ENCODE measurements around the gene DMRTB1. TPM values are rescaled to one million over a fixed set of nuclear protein-coding genes. Genes with fewer than 3 reads are reported as not detected.

DMRTB1 gene
- total RNA-seq, 1 experiment from 2014 or later = not detected

GRCh38 chr1:53463961-53464899, 5.0 kb downstream of the DMRTB1 start:
- Histone ChIP-seq H3K27ac (ENCODE audit: low read depth, low read length, poor library complexity, severe bottlenecking) (no peak overlapping the region), H3K36me3 (ENCODE audit: insufficient read depth, low read length, poor library complexity, severe bottlenecking) (no peaks in the 10 kb centered on the region), H3K4me1 (ENCODE audit: insufficient read depth, low read length, poor library complexity, severe bottlenecking) (no peaks in the 10 kb centered on the region), H3K9me3 (ENCODE audit: low read depth, low read length, poor library complexity, severe bottlenecking) (no peaks in the 10 kb centered on the region), H3K4me3 (ENCODE audit: low read depth, low read length, poor library complexity, severe bottlenecking) (no peak overlapping the region), H3K27me3 (replicated peaks; ENCODE audit: insufficient read depth, low read depth, low read length, poor library complexity) (no peaks in the 10 kb centered on the region)
- ChIA-PET CTCF (no interaction called here), POLR2A (ENCODE audit: low non-redundant PET) (no interaction called here)
- TF ChIP-seq EZH2 (IDR thresholded peaks at IDR 0.05; ENCODE audit: borderline replicate concordance, low read depth, low read length, poor library complexity, severe bottlenecking) (no peak), CTCF (conservative IDR thresholded peaks at IDR 0.05; ENCODE audit: low read depth, low read length) (no peak)
- DNase-seq (ENCODE audit: low spot score) = no peak
- no TSS peak for BruUV-seq (replicated peaks)
- intact Hi-C loops (cut with micrococcal nuclease; ENCODE audit: unreplicated experiment) = no loop called here

GRCh38 chr1:53465023-53465957, 6.1 kb downstream of the DMRTB1 start:
- BruUV-seq (replicated peaks) = no TSS peak
- Histone ChIP-seq H3K27me3 (replicated peaks; ENCODE audit: insufficient read depth, low read depth, low read length, poor library complexity) (no peaks in the 10 kb centered on the region), H3K4me3 (ENCODE audit: low read depth, low read length, poor library complexity, severe bottlenecking) (no peak overlapping the region), H3K9me3 (ENCODE audit: low read depth, low read length, poor library complexity, severe bottlenecking) (no peaks in the 10 kb centered on the region), H3K4me1 (ENCODE audit: insufficient read depth, low read length, poor library complexity, severe bottlenecking) (no peaks in the 10 kb centered on the region), H3K36me3 (ENCODE audit: insufficient read depth, low read length, poor library complexity, severe bottlenecking) (no peaks in the 10 kb centered on the region), H3K27ac (ENCODE audit: low read depth, low read length, poor library complexity, severe bottlenecking) (no peak overlapping the region)
- ChIA-PET POLR2A (ENCODE audit: low non-redundant PET) (no interaction called here), CTCF (no interaction called here)
- TF ChIP-seq EZH2 (IDR thresholded peaks at IDR 0.05; ENCODE audit: borderline replicate concordance, low read depth, low read length, poor library complexity, severe bottlenecking) = no peak
- no peak for TF ChIP-seq CTCF (conservative IDR thresholded peaks at IDR 0.05; ENCODE audit: low read depth, low read length)
- no peak for DNase-seq (ENCODE audit: low spot score)
- intact Hi-C loops (cut with micrococcal nuclease; ENCODE audit: unreplicated experiment) = no loop called here

GRCh38 chr1:53467391-53467790, 8.2 kb downstream of the DMRTB1 start:
- no peaks in the 10 kb centered on the region for H3K4me1 ChIP-seq (ENCODE audit: insufficient read depth, low read length, poor library complexity, severe bottlenecking)
- no peak for DNase-seq (ENCODE audit: low spot score)
- H3K36me3 ChIP-seq (ENCODE audit: insufficient read depth, low read length, poor library complexity, severe bottlenecking) = no peaks in the 10 kb centered on the region
- TF ChIP-seq CTCF (conservative IDR thresholded peaks at IDR 0.05; ENCODE audit: low read depth, low read length) (no peak), EZH2 (IDR thresholded peaks at IDR 0.05; ENCODE audit: borderline replicate concordance, low read depth, low read length, poor library complexity, severe bottlenecking) (no peak)
- BruUV-seq (replicated peaks) = no TSS peak
- H3K27ac ChIP-seq (ENCODE audit: low read depth, low read length, poor library complexity, severe bottlenecking) = no peak overlapping the region
- POLR2A ChIA-PET (ENCODE audit: low non-redundant PET) = no interaction called here
- intact Hi-C loops (cut with micrococcal nuclease; ENCODE audit: unreplicated experiment) = no loop called here
- H3K4me3 ChIP-seq (ENCODE audit: low read depth, low read length, poor library complexity, severe bottlenecking) = no peak overlapping the region
- no peaks in the 10 kb centered on the region for H3K27me3 ChIP-seq (replicated peaks; ENCODE audit: insufficient read depth, low read depth, low read length, poor library complexity)
- H3K9me3 ChIP-seq (ENCODE audit: low read depth, low read length, poor library complexity, severe bottlenecking) = no peaks in the 10 kb centered on the region
- CTCF ChIA-PET = no interaction called here
